ENCODE measurements around the gene LGR5.

Gene LGR5

GRCh38 chr12:71455028-71455737 is 15.6 kb downstream of the LGR5 start:
- no peak overlapping the region for H3K4me3 ChIP-seq (ENCODE audit: control insufficient read depth, low read depth, low read length)
- TF ChIP-seq, protein P1, sequence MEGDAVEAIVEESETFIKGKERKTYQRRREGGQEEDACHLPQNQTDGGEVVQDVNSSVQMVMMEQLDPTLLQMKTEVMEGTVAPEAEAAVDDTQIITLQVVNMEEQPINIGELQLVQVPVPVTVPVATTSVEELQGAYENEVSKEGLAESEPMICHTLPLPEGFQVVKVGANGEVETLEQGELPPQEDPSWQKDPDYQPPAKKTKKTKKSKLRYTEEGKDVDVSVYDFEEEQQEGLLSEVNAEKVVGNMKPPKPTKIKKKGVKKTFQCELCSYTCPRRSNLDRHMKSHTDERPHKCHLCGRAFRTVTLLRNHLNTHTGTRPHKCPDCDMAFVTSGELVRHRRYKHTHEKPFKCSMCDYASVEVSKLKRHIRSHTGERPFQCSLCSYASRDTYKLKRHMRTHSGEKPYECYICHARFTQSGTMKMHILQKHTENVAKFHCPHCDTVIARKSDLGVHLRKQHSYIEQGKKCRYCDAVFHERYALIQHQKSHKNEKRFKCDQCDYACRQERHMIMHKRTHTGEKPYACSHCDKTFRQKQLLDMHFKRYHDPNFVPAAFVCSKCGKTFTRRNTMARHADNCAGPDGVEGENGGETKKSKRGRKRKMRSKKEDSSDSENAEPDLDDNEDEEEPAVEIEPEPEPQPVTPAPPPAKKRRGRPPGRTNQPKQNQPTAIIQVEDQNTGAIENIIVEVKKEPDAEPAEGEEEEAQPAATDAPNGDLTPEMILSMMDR (conservative IDR thresholded peaks at IDR 0.05; ENCODE audit: control insufficient read depth, insufficient read depth, low read depth, low read length) = no peak
- no peak for DNase-seq (ENCODE audit: low read depth)

DNA sequence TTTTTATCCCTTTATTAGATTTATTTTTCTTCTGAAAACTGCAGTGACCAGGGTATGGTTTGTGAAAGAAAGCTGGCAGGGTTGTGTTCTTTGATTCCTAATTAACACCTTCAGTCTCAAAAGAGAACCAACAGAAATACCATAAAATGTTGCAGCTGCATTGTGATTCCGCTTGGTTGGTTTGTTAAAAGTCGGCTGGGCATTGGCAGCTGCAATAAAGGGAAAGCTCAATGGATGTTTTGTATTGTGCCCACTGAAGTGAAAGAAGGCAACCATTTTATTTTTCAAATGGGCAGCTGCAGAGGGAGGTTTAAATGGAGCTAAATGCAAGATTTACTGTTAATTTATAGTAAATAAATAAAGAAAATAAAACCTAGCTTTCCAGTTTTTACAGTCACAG is 16.7 kb downstream of the LGR5 start:
- TF ChIP-seq, protein P1 (conservative IDR thresholded peaks at IDR 0.05; ENCODE audit: control insufficient read depth, insufficient read depth, low read depth, low read length) = no peak
- H3K4me3 ChIP-seq (ENCODE audit: control insufficient read depth, low read depth, low read length) = no peak overlapping the region
- no peak for DNase-seq (ENCODE audit: low read depth)

GRCh38 chr12:71456990-71457389 is 17.4 kb downstream of the LGR5 start:
- no peak for DNase-seq (ENCODE audit: low read depth)
- TF ChIP-seq, protein P1 (conservative IDR thresholded peaks at IDR 0.05; ENCODE audit: control insufficient read depth, insufficient read depth, low read depth, low read length) = no peak
- no peak overlapping the region for H3K4me3 ChIP-seq (ENCODE audit: control insufficient read depth, low read depth, low read length)

DNA sequence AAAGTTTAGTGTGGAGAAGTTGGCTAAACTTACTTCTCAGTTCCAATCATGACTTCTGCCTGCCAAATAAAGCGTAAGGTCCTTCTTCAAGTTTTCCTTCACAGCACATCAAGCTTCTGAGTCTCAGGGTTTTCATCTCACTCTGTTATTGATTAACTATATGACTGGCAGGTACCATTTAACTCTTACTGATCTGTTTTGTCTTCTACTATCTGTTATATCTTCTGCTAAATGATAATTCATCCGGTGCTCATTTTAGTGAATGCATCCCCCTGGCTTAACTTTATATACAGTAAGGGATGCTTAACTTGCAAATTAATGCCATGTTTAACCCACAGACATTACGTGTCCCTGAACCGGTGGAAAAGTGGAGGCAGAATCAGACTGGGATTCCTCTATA is 20.7 kb downstream of the LGR5 start:
- TF ChIP-seq, protein P1 (conservative IDR thresholded peaks at IDR 0.05; ENCODE audit: control insufficient read depth, insufficient read depth, low read depth, low read length) = no peak
- no peak overlapping the region for H3K4me3 ChIP-seq (ENCODE audit: control insufficient read depth, low read depth, low read length)
- no peak for DNase-seq (ENCODE audit: low read depth)

- TF ChIP-seq, protein P1 (conservative IDR thresholded peaks at IDR 0.05; ENCODE audit: control insufficient read depth, insufficient read depth, low read depth, low read length) = no peak
- DNase-seq (ENCODE audit: low read depth) = no peak
- H3K4me3 ChIP-seq (ENCODE audit: control insufficient read depth, low read depth, low read length) = no peak overlapping the region
Measured at GRCh38 chr12:71460850-71461609, 21.4 kb downstream of the LGR5 start.

GRCh38 chr12:71461787-71462328 is 22.3 kb downstream of the LGR5 start:
- TF ChIP-seq, protein P1 (conservative IDR thresholded peaks at IDR 0.05; ENCODE audit: control insufficient read depth, insufficient read depth, low read depth, low read length) = no peak
- DNase-seq (ENCODE audit: low read depth) = no peak
- no peak overlapping the region for H3K4me3 ChIP-seq (ENCODE audit: control insufficient read depth, low read depth, low read length)

Data from fibroblast of mammary gland (primary cell).